Activated T-helper 1 cell treated with Interleukin-2 at 50 U/mL for 16 hours (primary cell): ENCODE data around the gene FAM177A1.

Source experiments
- DNase-seq: peaks from one replicate; pipeline ENCODE4 v3.0.0-alpha.2; 2020; ENCODE audit warnings: low read depth

The FAM177A1 gene

DNA sequence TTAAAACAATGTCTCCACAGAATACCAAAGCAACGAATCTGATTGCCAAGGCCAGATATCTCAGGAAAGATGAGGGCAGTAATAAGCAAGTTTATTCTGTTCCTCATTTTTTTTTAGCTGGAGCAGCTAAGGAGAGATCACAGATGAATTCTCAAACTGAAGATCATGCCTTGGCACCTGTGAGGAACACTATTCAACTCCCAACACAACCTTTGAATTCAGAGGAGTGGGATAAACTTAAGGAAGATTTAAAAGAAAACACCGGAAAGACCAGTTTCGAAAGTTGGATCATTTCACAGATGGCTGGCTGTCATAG, 77.3 kb downstream of the FAM177A1 start:
- DNase-seq = no peak

GRCh38 chr14:35124127-35124526, 78.1 kb downstream of the FAM177A1 start:
- DNase-seq = no peak
